Stomach (tissue), 4 donors: ENCODE results near the gene CLIC3.

Source experiments
- CTCF ChIP-seq, 7 experiments: fragments of 450-650 bp in 4 of 7; fragments of 200-600 bp in 3 of 7; sonication (generic) in 3 of 7; IDR thresholded peaks; one replicate each; pipeline ENCODE4 v1.5.1; 2016 to 2019; ENCODE audit warnings: antibody characterized with exemption in 7 of 7, control low read depth in 2 of 7, mild to moderate bottlenecking in 1 of 7
- EP300 ChIP-seq: sonication (generic); formaldehyde crosslinking; IDR thresholded peaks from one replicate; pipeline ENCODE4 v1.6.1; 2017; ENCODE audit warnings: antibody characterized with exemption

- no peak for TF ChIP-seq CTCF (IDR thresholded peaks at IDR 0.05)
- no peak for TF ChIP-seq EP300
Measured at GRCh38 chr9:137032858-137033257, 36.5 kb upstream of the CLIC3 start.
